ENCODE results near the gene RLBP1.

The RLBP1 gene

DNA sequence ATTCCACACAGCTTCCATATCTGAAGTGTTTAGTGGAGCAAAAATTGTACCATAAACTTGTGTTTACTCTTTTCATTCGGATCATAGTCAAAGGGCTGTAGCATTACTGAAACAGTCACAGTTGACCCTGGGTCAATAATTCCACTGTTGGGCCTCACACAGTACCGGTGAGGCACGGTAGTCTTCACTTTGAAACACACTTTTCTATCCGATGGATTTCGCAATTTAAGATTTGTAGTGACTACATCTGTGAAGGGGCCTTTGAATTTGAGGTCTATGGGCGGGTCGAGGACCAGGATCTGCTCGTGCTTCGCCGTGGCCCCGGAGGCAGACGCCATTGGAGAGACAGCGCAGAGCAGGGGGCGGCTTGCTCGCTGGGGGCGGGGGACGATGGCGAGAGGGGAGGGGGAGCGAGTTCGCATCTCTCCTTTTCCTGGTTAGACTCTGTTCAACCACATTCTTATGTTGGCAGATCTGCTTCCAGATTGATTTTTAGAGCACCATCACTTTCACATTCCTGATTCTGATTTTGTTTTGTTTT, 19.8 kb downstream of the RLBP1 start:
- H3K27ac ChIP-seq (ENCODE audit: extremely low read depth, low read depth, low read length): no peak overlapping the region
- POLR2A ChIA-PET: no interaction called here
- TF ChIP-seq RBAK (tag by site-specific recombination; IDR thresholded peaks at IDR 0.05) (no peak), ZIC2 (tag by site-specific recombination; IDR thresholded peaks at IDR 0.05) (no peak), ZNF391 (tag by site-specific recombination; IDR thresholded peaks at IDR 0.05; ENCODE audit: borderline replicate concordance, low read depth) (no peak), YY2 (tag by site-specific recombination; IDR thresholded peaks at IDR 0.05) (no peak), HOXA7 (CRISPR knock-in tag; IDR thresholded peaks at IDR 0.05; ENCODE audit: borderline replicate concordance) (no peak), ZNF776 (tag by site-specific recombination; IDR thresholded peaks at IDR 0.05; ENCODE audit: borderline replicate concordance) (no peak), ZNF629 (tag by site-specific recombination; IDR thresholded peaks at IDR 0.05) (no peak), YY1 (tag by site-specific recombination; IDR thresholded peaks at IDR 0.05) (no peak), OSR2 (tag by site-specific recombination; IDR thresholded peaks at IDR 0.05) (no peak)
- TF ChIP-seq, protein P1, sequence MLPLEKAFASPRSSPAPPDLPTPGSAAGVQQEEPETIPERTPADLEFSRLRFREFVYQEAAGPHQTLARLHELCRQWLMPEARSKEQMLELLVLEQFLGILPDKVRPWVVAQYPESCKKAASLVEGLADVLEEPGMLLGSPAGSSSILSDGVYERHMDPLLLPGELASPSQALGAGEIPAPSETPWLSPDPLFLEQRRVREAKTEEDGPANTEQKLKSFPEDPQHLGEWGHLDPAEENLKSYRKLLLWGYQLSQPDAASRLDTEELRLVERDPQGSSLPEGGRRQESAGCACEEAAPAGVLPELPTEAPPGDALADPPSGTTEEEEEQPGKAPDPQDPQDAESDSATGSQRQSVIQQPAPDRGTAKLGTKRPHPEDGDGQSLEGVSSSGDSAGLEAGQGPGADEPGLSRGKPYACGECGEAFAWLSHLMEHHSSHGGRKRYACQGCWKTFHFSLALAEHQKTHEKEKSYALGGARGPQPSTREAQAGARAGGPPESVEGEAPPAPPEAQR (tag by site-specific recombination; IDR thresholded peaks at IDR 0.05): no peak
- H3K9me3 ChIP-seq (ENCODE audit: control insufficient read depth, insufficient read depth, low read depth, low read length): no peaks in the 10 kb centered on the region
- H3K36me3 ChIP-seq (ENCODE audit: control insufficient read depth in 2 of 2, insufficient read depth in 1 of 2, low read length in 2 of 2): no peaks in the 10 kb centered on the region
- H3K4me1 ChIP-seq (ENCODE audit: control insufficient read depth, insufficient read depth, low read length): peaks cover 22% of the 10 kb centered on the region
- no peak overlapping the region for H3K4me3 ChIP-seq (ENCODE audit: low read depth, low read length)
- CTCF ChIA-PET: no interaction called here

DNA sequence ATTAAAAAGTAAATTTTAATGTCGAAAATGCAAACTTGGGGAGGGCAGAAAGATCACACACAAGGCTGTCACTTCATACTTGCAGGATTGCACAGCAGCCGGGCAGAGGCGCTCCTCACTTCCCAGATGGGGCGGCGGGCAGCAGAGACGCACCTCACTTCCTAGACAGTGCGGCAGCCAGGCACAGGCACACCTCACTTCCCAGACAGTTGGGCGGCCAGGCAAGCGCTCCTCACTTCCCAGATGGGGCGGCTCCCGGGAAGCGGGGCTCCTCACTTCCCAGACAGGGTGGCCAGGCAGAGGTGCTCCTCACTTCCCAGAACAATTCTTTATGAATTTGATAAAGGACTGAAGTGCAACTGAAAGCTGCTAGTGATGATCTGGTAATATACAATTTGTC, 21.2 kb downstream of the RLBP1 start:
- TF ChIP-seq, protein P2, sequence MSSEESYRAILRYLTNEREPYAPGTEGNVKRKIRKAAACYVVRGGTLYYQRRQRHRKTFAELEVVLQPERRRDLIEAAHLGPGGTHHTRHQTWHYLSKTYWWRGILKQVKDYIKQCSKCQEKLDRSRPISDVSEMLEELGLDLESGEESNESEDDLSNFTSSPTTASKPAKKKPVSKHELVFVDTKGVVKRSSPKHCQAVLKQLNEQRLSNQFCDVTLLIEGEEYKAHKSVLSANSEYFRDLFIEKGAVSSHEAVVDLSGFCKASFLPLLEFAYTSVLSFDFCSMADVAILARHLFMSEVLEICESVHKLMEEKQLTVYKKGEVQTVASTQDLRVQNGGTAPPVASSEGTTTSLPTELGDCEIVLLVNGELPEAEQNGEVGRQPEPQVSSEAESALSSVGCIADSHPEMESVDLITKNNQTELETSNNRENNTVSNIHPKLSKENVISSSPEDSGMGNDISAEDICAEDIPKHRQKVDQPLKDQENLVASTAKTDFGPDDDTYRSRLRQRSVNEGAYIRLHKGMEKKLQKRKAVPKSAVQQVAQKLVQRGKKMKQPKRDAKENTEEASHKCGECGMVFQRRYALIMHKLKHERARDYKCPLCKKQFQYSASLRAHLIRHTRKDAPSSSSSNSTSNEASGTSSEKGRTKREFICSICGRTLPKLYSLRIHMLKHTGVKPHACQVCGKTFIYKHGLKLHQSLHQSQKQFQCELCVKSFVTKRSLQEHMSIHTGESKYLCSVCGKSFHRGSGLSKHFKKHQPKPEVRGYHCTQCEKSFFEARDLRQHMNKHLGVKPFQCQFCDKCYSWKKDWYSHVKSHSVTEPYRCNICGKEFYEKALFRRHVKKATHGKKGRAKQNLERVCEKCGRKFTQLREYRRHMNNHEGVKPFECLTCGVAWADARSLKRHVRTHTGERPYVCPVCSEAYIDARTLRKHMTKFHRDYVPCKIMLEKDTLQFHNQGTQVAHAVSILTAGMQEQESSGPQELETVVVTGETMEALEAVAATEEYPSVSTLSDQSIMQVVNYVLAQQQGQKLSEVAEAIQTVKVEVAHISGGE (tag by site-specific recombination; conservative IDR thresholded peaks at IDR 0.05; ENCODE audit: low read depth): no peak
- TF ChIP-seq, protein P3, sequence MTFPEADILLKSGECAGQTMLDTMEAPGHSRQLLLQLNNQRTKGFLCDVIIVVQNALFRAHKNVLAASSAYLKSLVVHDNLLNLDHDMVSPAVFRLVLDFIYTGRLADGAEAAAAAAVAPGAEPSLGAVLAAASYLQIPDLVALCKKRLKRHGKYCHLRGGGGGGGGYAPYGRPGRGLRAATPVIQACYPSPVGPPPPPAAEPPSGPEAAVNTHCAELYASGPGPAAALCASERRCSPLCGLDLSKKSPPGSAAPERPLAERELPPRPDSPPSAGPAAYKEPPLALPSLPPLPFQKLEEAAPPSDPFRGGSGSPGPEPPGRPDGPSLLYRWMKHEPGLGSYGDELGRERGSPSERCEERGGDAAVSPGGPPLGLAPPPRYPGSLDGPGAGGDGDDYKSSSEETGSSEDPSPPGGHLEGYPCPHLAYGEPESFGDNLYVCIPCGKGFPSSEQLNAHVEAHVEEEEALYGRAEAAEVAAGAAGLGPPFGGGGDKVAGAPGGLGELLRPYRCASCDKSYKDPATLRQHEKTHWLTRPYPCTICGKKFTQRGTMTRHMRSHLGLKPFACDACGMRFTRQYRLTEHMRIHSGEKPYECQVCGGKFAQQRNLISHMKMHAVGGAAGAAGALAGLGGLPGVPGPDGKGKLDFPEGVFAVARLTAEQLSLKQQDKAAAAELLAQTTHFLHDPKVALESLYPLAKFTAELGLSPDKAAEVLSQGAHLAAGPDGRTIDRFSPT (tag by site-specific recombination; IDR thresholded peaks at IDR 0.05): no peak
- TF ChIP-seq, protein P1 (tag by site-specific recombination; IDR thresholded peaks at IDR 0.05): no peak
- TF ChIP-seq ZNF558 (tag by site-specific recombination; IDR thresholded peaks at IDR 0.05): no peak
- TF ChIP-seq OSR2 (tag by site-specific recombination; IDR thresholded peaks at IDR 0.05): no peak
- TF ChIP-seq, protein P4, sequence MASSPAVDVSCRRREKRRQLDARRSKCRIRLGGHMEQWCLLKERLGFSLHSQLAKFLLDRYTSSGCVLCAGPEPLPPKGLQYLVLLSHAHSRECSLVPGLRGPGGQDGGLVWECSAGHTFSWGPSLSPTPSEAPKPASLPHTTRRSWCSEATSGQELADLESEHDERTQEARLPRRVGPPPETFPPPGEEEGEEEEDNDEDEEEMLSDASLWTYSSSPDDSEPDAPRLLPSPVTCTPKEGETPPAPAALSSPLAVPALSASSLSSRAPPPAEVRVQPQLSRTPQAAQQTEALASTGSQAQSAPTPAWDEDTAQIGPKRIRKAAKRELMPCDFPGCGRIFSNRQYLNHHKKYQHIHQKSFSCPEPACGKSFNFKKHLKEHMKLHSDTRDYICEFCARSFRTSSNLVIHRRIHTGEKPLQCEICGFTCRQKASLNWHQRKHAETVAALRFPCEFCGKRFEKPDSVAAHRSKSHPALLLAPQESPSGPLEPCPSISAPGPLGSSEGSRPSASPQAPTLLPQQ (tag by site-specific recombination; IDR thresholded peaks at IDR 0.05): no peak
- POLR2A ChIA-PET: no interaction called here

More for the DNA sequence above, 21.2 kb downstream of the RLBP1 start:
- Histone ChIP-seq H3K4me1 (ENCODE audit: control insufficient read depth, insufficient read depth, low read length) (peaks cover 22% of the 10 kb centered on the region), H3K4me3 (ENCODE audit: low read depth, low read length) (no peak overlapping the region), H3K36me3 (ENCODE audit: control insufficient read depth in 2 of 2, insufficient read depth in 1 of 2, low read length in 2 of 2) (peaks cover 0 to 4% of the 10 kb centered on the region in 2 experiments; a peak in 1 of 3 replicates), H3K9me3 (ENCODE audit: control insufficient read depth, insufficient read depth, low read depth, low read length) (no peaks in the 10 kb centered on the region), H3K27ac (ENCODE audit: extremely low read depth, low read depth, low read length) (no peak overlapping the region)
- CTCF ChIA-PET: interaction anchor here (0.6 to 0.7 kb wide), 2 partner anchors 11 to 43 kb away, joined by 3 read pairs; partner anchors contain the start of gene FANCI

Measured in HEK293 (cell line).